A673 (cell line): Measurements from ENCODE around the gene SULT1E1. TPM values are rescaled to one million over a fixed set of nuclear protein-coding genes. Genes with fewer than 3 reads are reported as not detected.

Experiments
- BruUV-seq: library from RNA; stranded (reverse); fragments of 400-500 nt; replicated peaks from 2 replicates; lab custom pipeline; 2021; lab: Mats Ljungman, UMichigan
- CTCF ChIA-PET: fragments of 300-600 bp; sonication (Branson Sonifier 250); formaldehyde crosslinking; loops from one replicate; lab custom pipeline; 2022; ENCODE audit warnings: antibody characterized with exemption; lab: Charles Lee
- POLR2A ChIA-PET: fragments of 300-600 bp; sonication (Branson Sonifier 250); formaldehyde crosslinking; loops from one replicate; lab custom pipeline; 2022; ENCODE audit warnings: antibody characterized with exemption; ENCODE audit not compliant: low non-redundant PET; lab: Charles Lee
- DNase-seq: peaks from one replicate; pipeline ENCODE4 v3.0.0-alpha.2; 2015; ENCODE audit warnings: low spot score
- H3K27ac ChIP-seq: fragments of 200-600 bp; sonication (generic); 2 replicates; pipeline ENCODE4 v1.5.1; 2016; ENCODE audit warnings: mixed run types, low read depth, mild to moderate bottlenecking, mixed read lengths, antibody characterized with exemption, low read length; ENCODE audit not compliant: poor library complexity, severe bottlenecking
- H3K27me3 ChIP-seq: fragments of 200-600 bp; sonication (generic); replicated peaks from 2 replicates; pipeline ENCODE4 v1.6.1; 2017; ENCODE audit warnings: mixed run types, low read depth, mild to moderate bottlenecking, mixed read lengths, antibody characterized with exemption, low read length; ENCODE audit not compliant: insufficient read depth, poor library complexity
- H3K36me3 ChIP-seq: fragments of 200-600 bp; sonication (generic); 2 replicates; pipeline ENCODE4 v1.6.1; 2016; ENCODE audit warnings: mixed run types, mild to moderate bottlenecking, mixed read lengths, antibody characterized with exemption, low read length; ENCODE audit not compliant: insufficient read depth, poor library complexity, severe bottlenecking
- H3K4me1 ChIP-seq: fragments of 200-600 bp; sonication (generic); 2 replicates; pipeline ENCODE4 v1.6.1; 2017; ENCODE audit warnings: mixed run types, mild to moderate bottlenecking, mixed read lengths, antibody characterized with exemption, low read length; ENCODE audit not compliant: insufficient read depth, poor library complexity, severe bottlenecking
- H3K4me3 ChIP-seq: fragments of 200-600 bp; sonication (generic); 2 replicates; pipeline ENCODE4 v1.5.1; 2016; ENCODE audit warnings: low read depth, mixed run types, mild to moderate bottlenecking, mixed read lengths, low read length; ENCODE audit not compliant: poor library complexity, severe bottlenecking
- H3K9me3 ChIP-seq: fragments of 200-600 bp; sonication (generic); 2 replicates; pipeline ENCODE4 v1.6.1; 2016; ENCODE audit warnings: mixed run types, low read depth, mild to moderate bottlenecking, mixed read lengths, antibody characterized with exemption, low read length; ENCODE audit not compliant: poor library complexity, severe bottlenecking
- CTCF ChIP-seq: fragments of 300-800, 200-600 bp; sonication (generic); conservative IDR thresholded peaks from 2 replicates; pipeline ENCODE4 v1.5.1; 2017; ENCODE audit warnings: low read depth, mild to moderate bottlenecking, antibody characterized with exemption, low read length, moderate library complexity, mixed read lengths
- EZH2 ChIP-seq: fragments of 200-600 bp; sonication (generic); IDR thresholded peaks from 2 replicates; pipeline ENCODE4 v1.6.1; 2017; ENCODE audit warnings: borderline replicate concordance, low read depth, mild to moderate bottlenecking, mixed read lengths, antibody characterized with exemption, low read length; ENCODE audit not compliant: poor library complexity, severe bottlenecking
- intact Hi-C: fragments of 100-400 bp; cut with micrococcal nuclease; formaldehyde crosslinking; loops from one replicate; pipeline ENCODE4 v1.10.0; 2022; ENCODE audit not compliant: unreplicated experiment
- total RNA-seq: library from RNA; stranded (reverse); gene quantifications from 2 replicates; pipeline ENCODE4 v1.2.3, GENCODE V29; 2021

The SULT1E1 gene
- total RNA-seq, 1 experiment from 2014 or later = 13.4 TPM

GRCh38 chr4:69800599-69800998 lies 59.3 kb downstream of the SULT1E1 start:
- intact Hi-C loops = no loop called here
- H3K27ac ChIP-seq = no peak overlapping the region
- H3K36me3 ChIP-seq = no peaks in the 10 kb centered on the region
- TF ChIP-seq CTCF = no peak
- TF ChIP-seq EZH2 = no peak
- no peak overlapping the region for H3K4me3 ChIP-seq
- peaks cover 4% of the 10 kb centered on the region for H3K4me1 ChIP-seq
- no TSS peak for BruUV-seq
- H3K9me3 ChIP-seq = no peaks in the 10 kb centered on the region
- H3K27me3 ChIP-seq = no peaks in the 10 kb centered on the region
- POLR2A ChIA-PET = no interaction called here
- CTCF ChIA-PET = no interaction called here
- peak; percentile 36 for DNase-seq

GRCh38 chr4:69799337-69799736 lies 60.6 kb downstream of the SULT1E1 start:
- peaks cover 4% of the 10 kb centered on the region for H3K4me1 ChIP-seq
- CTCF ChIA-PET = no interaction called here
- no peaks in the 10 kb centered on the region for H3K36me3 ChIP-seq
- H3K9me3 ChIP-seq = no peaks in the 10 kb centered on the region
- no peak overlapping the region for H3K4me3 ChIP-seq
- no peak for DNase-seq
- POLR2A ChIA-PET = no interaction called here
- intact Hi-C loops = no loop called here
- TF ChIP-seq EZH2 (no peak), CTCF (no peak)
- no peaks in the 10 kb centered on the region for H3K27me3 ChIP-seq
- H3K27ac ChIP-seq = no peak overlapping the region
- BruUV-seq = no TSS peak

DNA sequence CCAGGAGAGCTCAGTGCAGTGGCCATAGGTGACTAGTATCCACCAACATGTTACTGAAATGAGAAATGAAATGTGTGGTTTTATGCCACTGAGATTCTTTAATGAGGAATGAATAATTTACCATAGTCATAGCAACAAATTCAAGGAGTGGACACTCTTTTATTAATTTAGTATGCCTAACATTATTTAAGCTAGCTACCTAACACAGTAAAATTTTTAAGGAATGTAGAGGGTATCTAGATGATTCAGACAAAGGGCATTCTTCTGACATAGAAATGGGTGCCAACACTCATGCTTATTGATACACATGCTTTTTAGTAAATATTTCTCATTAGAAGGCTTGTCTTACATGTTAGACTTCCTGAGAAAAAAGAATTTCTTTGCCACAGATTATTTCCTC lies 66.2 kb downstream of the SULT1E1 start:
- TF ChIP-seq CTCF = no peak
- TF ChIP-seq EZH2 = no peak
- intact Hi-C loops = no loop called here
- no peak for DNase-seq
- H3K27me3 ChIP-seq = no peaks in the 10 kb centered on the region
- no peaks in the 10 kb centered on the region for H3K4me1 ChIP-seq
- CTCF ChIA-PET = no interaction called here
- no TSS peak for BruUV-seq
- POLR2A ChIA-PET = no interaction called here
- H3K9me3 ChIP-seq = no peaks in the 10 kb centered on the region
- no peaks in the 10 kb centered on the region for H3K36me3 ChIP-seq
- H3K4me3 ChIP-seq = no peak overlapping the region
- H3K27ac ChIP-seq = no peak overlapping the region

Other genes starting within 250 kb of the SULT1E1 start
- gene UGT2A2, start 220.5 kb downstream of the SULT1E1 start, total RNA-seq = not detected in 2 replicates
- not detected in 2 replicates for gene UGT2A1, start 206.9 kb downstream of the SULT1E1 start, total RNA-seq
- 1.8 and 2.1 TPM in 2 replicates for gene SULT1B1, start 99.5 kb downstream of the SULT1E1 start, total RNA-seq
- not detected in 2 replicates for gene CSN1S1, start 70.9 kb upstream of the SULT1E1 start, total RNA-seq
- gene CSN2, start 105.6 kb upstream of the SULT1E1 start, total RNA-seq = not detected in 2 replicates
- not detected in 2 replicates for gene STATH, start 135.8 kb upstream of the SULT1E1 start, total RNA-seq
- gene HTN3, start 168.3 kb upstream of the SULT1E1 start, total RNA-seq = not detected in 2 replicates
- gene HTN1, start 190.3 kb upstream of the SULT1E1 start, total RNA-seq = not detected in 2 replicates